Measurements from ENCODE around the gene SVIL.
"Not testable (repeated sequence)": the region's sequence is repeated elsewhere in the genome, so short reads cannot be mapped to it uniquely, and the experiment has no call there.

SVIL gene

DNA sequence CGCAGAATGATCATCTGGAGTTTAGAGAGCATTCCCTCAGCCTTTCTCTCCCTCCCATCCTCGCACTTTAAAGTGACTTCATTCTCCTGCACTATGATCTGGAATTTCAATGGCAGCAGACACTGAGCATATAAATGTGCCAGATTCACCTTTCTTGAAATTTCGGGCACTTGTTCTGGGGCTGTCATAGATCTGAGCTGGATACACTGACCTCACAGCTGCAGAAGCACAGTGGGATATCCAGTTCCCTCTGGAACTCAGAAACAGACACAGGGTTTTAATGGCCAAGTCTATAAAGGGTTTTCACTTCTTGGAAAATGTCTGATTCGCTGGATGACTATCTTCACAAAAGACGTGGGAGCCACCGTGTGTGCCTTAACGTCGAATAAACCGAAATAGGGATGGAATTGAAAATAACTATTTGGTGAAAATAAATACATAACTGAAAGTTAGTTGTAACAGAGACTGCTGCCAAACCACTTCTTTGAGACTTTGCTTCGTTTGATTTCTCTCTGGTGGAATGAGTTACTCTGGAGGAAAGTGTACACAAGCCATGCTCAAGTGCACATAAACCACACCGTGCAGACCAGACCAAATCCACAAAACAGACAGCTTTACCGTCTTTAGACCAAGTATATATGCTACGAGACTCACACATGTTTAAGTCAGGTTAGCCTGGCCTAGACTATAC is 126.1 kb downstream of the SVIL start:
- Histone ChIP-seq H3F3A (ENCODE audit: low read depth) (no peaks in the 10 kb centered on the region), H4K20me1 (ENCODE audit: insufficient read depth, low read length, poor library complexity, severe bottlenecking) (no peaks in the 10 kb centered on the region), H3K36me3 (ENCODE audit: insufficient read depth, low read length) (no peaks in the 10 kb centered on the region), H3K4me3 (ENCODE audit: low read length, poor library complexity, severe bottlenecking) (no peak overlapping the region), H3K79me2 (ENCODE audit: insufficient read depth, low read length) (no peaks in the 10 kb centered on the region), H3K27me3 (ENCODE audit: insufficient read depth, low read length, poor library complexity, severe bottlenecking) (no peaks in the 10 kb centered on the region), H2AFZ (ENCODE audit: low read length) (no peak overlapping the region), H3K9me2 (replicated peaks; ENCODE audit: low read depth, low read length) (no peaks in the 10 kb centered on the region), H3K4me1 (ENCODE audit: insufficient read depth, low read length, poor library complexity, severe bottlenecking) (no peaks in the 10 kb centered on the region), H3K4me2 (ENCODE audit: low read depth, low read length, poor library complexity, severe bottlenecking) (no peak overlapping the region), H3K9me3 (ENCODE audit: insufficient read depth, low read depth, low read length) (no peaks in the 10 kb centered on the region), H3K9ac (ENCODE audit: low read depth, low read length, poor library complexity, severe bottlenecking) (no peak overlapping the region)
- TF ChIP-seq, protein P1, sequence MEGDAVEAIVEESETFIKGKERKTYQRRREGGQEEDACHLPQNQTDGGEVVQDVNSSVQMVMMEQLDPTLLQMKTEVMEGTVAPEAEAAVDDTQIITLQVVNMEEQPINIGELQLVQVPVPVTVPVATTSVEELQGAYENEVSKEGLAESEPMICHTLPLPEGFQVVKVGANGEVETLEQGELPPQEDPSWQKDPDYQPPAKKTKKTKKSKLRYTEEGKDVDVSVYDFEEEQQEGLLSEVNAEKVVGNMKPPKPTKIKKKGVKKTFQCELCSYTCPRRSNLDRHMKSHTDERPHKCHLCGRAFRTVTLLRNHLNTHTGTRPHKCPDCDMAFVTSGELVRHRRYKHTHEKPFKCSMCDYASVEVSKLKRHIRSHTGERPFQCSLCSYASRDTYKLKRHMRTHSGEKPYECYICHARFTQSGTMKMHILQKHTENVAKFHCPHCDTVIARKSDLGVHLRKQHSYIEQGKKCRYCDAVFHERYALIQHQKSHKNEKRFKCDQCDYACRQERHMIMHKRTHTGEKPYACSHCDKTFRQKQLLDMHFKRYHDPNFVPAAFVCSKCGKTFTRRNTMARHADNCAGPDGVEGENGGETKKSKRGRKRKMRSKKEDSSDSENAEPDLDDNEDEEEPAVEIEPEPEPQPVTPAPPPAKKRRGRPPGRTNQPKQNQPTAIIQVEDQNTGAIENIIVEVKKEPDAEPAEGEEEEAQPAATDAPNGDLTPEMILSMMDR (conservative IDR thresholded peaks at IDR 0.05; ENCODE audit: low read length): no peak
- TF ChIP-seq EZH2phosphoT487 (IDR thresholded peaks at IDR 0.05; ENCODE audit: borderline replicate concordance): no peak

DNA sequence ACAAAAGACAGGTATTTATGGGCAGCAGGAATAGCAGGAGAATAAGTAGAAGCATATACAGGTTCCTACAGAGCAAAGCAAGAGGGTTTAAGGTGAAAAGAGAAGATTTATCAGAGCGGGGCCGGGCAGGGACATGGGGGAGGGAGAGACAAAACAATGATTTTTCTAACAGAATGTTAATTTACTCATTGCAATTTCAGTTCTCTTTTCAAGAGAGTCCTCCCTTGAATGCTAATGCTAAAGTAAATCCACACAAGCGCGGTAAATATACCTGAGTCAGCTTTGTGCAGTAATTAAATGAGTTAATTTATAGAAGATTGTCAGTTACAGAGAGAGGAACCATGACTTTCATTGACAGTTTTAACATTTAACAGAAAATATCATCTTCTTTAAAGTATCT is 127.0 kb downstream of the SVIL start:
- not testable (repeated sequence) for H3F3A ChIP-seq (ENCODE audit: low read depth); H3K9ac ChIP-seq (ENCODE audit: low read depth, low read length, poor library complexity, severe bottlenecking); H3K9me2 ChIP-seq (replicated peaks; ENCODE audit: low read depth, low read length); H3K4me2 ChIP-seq (ENCODE audit: low read depth, low read length, poor library complexity, severe bottlenecking); H3K9me3 ChIP-seq (ENCODE audit: insufficient read depth, low read depth, low read length); H3K27me3 ChIP-seq (ENCODE audit: insufficient read depth, low read length, poor library complexity, severe bottlenecking); H3K36me3 ChIP-seq (ENCODE audit: insufficient read depth, low read length); H3K4me3 ChIP-seq (ENCODE audit: low read length, poor library complexity, severe bottlenecking); H4K20me1 ChIP-seq (ENCODE audit: insufficient read depth, low read length, poor library complexity, severe bottlenecking); H2AFZ ChIP-seq (ENCODE audit: low read length); H3K79me2 ChIP-seq (ENCODE audit: insufficient read depth, low read length); H3K4me1 ChIP-seq (ENCODE audit: insufficient read depth, low read length, poor library complexity, severe bottlenecking)

DNA sequence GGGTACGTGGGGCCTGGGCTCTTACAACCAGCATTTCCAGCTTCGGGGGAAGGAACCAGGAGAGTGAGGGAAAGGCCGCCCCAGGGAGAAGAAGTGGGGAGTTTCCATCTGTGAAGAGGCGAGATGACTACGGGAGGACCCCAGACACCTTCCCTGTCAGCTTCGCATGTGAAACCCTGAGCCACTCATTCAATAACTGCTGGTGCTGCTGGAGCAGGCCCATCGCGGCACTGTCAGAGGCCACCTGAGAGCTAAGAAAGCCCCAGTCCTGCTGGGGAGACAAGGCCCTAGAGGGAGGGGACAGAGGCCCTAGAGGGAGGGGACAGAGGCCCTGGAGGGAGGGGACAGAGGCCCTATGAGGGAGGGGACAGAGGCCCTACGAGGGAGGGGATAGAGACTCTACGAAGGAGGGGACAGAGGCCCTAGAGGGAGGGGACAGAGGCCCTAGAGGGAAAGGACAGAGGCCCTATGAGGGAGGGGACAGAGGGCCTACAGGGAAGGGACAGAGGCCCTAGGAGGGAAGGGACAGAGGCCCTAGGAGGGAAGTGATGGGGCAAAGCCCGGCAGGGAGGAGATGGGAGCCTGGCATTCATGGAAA is 128.3 kb downstream of the SVIL start:
- not testable (repeated sequence) for H3K4me2 ChIP-seq (ENCODE audit: low read depth, low read length, poor library complexity, severe bottlenecking); H3K27me3 ChIP-seq (ENCODE audit: insufficient read depth, low read length, poor library complexity, severe bottlenecking); H3K4me3 ChIP-seq (ENCODE audit: low read length, poor library complexity, severe bottlenecking); H3K9ac ChIP-seq (ENCODE audit: low read depth, low read length, poor library complexity, severe bottlenecking); H3K9me2 ChIP-seq (replicated peaks; ENCODE audit: low read depth, low read length); H2AFZ ChIP-seq (ENCODE audit: low read length); H3F3A ChIP-seq (ENCODE audit: low read depth); H3K79me2 ChIP-seq (ENCODE audit: insufficient read depth, low read length); H3K36me3 ChIP-seq (ENCODE audit: insufficient read depth, low read length); H3K4me1 ChIP-seq (ENCODE audit: insufficient read depth, low read length, poor library complexity, severe bottlenecking); H4K20me1 ChIP-seq (ENCODE audit: insufficient read depth, low read length, poor library complexity, severe bottlenecking); H3K9me3 ChIP-seq (ENCODE audit: insufficient read depth, low read depth, low read length)

DNA sequence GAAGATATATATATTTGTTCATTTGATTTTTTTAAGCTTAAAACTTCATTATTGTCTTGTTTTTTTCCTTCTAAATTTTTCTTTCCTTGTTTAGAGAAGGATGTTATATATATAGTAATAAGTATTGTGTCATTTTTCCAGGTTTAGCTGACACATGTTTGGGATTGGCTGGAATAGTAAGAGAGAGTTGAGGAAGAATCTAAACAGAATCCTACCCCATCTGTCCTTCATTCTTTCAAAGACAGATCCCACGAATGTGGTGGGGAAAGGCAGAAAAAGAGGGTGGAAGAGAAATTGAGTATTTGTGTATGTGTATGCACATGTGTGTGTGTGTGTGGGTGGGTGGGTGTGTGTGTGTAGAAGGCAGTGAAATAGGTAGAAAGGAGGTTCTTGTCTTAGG is 132.4 kb downstream of the SVIL start:
- Histone ChIP-seq H3K79me2 (ENCODE audit: insufficient read depth, low read length) (no peaks in the 10 kb centered on the region), H3K4me3 (ENCODE audit: low read length, poor library complexity, severe bottlenecking) (no peak overlapping the region), H2AFZ (ENCODE audit: low read length) (no peak overlapping the region), H3K9ac (ENCODE audit: low read depth, low read length, poor library complexity, severe bottlenecking) (no peak overlapping the region), H3K9me3 (ENCODE audit: insufficient read depth, low read depth, low read length) (no peaks in the 10 kb centered on the region), H3K4me2 (ENCODE audit: low read depth, low read length, poor library complexity, severe bottlenecking) (no peak overlapping the region), H3K9me2 (replicated peaks; ENCODE audit: low read depth, low read length) (no peaks in the 10 kb centered on the region), H3K27me3 (ENCODE audit: insufficient read depth, low read length, poor library complexity, severe bottlenecking) (no peaks in the 10 kb centered on the region), H4K20me1 (ENCODE audit: insufficient read depth, low read length, poor library complexity, severe bottlenecking) (no peaks in the 10 kb centered on the region), H3K4me1 (ENCODE audit: insufficient read depth, low read length, poor library complexity, severe bottlenecking) (no peaks in the 10 kb centered on the region), H3F3A (ENCODE audit: low read depth) (no peaks in the 10 kb centered on the region), H3K36me3 (ENCODE audit: insufficient read depth, low read length) (no peaks in the 10 kb centered on the region)
- no peak for TF ChIP-seq EZH2phosphoT487 (IDR thresholded peaks at IDR 0.05; ENCODE audit: borderline replicate concordance)
- TF ChIP-seq, protein P1 (conservative IDR thresholded peaks at IDR 0.05; ENCODE audit: low read length): no peak
